Tibial artery (tissue), 4 donors: ENCODE results near the gene CBX2.
A peak's percentile ranks its signal among the peaks of the same experiment; 100 is the strongest.

Source experiments
- DNase-seq, 2 donors: peaks; one replicate each; pipeline ENCODE4 v3.0.0-alpha.2; 2019
- H3K27ac ChIP-seq, 2 donors: fragments of 200-600 bp; sonication (generic) in 1 of 2; 1 replicate in 1 of 2; 2 replicates in 1 of 2; pipeline ENCODE4 v1.5.1; 2018 to 2019; ENCODE audit warnings: mild to moderate bottlenecking in 1 of 2
- H3K27me3 ChIP-seq, 2 donors: fragments of 200-600 bp; sonication (generic) in 1 of 2; one replicate each; pipeline versions ENCODE4 v1.5.1 to v1.6.0; 2016 to 2019
- H3K36me3 ChIP-seq, 3 donors: fragments of 200-600 bp; sonication (generic) in 2 of 3; one replicate each; pipeline ENCODE4 v1.5.1; 2016 to 2019; ENCODE audit warnings: mild to moderate bottlenecking in 2 of 3
- H3K4me1 ChIP-seq, 4 donors: fragments of 200-600 bp; sonication (generic) in 2 of 4; 1 replicate in 3 of 4; 2 replicates in 1 of 4; pipeline ENCODE4 v1.5.1; 2016 to 2019
- H3K4me3 ChIP-seq, 2 donors: fragments of 200-600 bp; sonication (generic) in 1 of 2; 1 replicate in 1 of 2; 2 replicates in 1 of 2; pipeline ENCODE4 v1.5.1; 2018 to 2019; ENCODE audit warnings: mild to moderate bottlenecking in 2 of 2
- H3K9me3 ChIP-seq, 3 donors: fragments of 200-600 bp; sonication (generic) in 1 of 3; one replicate each; pipeline ENCODE4 v1.5.1; 2016 to 2019
- intact Hi-C: fragments of 100-400 bp; cut with DNase I; formaldehyde crosslinking; loops from one replicate; pipeline ENCODE4 v1.15.0; 2023; ENCODE audit warnings: low total_unique reads
- TF ChIP-seq, protein P1 (sequence below), 2 experiments: fragments of 200-600 bp in 1 of 2; fragments of 450-650 bp in 1 of 2; IDR thresholded peaks; one replicate each; pipeline ENCODE4 v1.5.1; 2017 to 2019; ENCODE audit warnings: antibody characterized with exemption in 2 of 2, mild to moderate bottlenecking in 1 of 2, moderate library complexity in 1 of 2

The CBX2 gene

DNA sequence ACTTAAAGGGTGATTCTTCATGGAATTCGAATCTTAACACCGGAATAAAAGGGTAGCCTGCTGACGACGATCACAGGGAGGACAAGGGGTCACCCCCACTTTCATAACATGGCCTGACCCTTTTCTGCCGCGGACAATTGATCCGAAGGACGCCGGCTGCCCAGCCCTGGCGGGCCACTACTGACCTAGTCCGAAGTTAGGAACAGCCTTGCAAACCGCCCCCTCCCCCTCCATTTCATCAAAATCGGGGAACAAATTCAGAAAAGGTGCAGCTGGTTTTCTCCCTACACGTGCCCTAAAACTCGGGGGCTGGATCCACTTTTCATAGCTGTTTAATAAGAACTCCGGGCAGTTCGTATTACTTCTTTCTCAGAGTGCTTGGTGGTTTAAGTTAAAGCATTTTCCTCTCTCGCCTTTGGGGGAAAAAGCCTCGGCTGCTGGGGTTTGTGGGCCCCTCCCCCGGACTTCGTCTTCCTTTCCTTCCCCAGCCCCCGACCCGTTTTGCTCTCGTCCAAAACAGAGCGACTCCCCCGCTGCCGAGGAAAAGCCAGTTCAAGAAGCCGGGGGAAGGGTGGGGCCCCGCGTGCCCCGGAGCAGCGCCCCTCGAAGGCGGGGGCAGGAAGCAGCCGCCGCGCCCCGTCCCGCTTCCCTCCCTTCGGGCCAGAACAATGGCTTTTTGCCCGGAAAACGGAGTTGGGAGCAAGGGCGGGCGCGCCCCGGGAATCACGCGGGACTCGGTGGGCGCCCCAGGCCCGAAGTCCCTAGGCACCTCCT is 641 bp upstream of the CBX2 start:
- DNase-seq, result peak in 1 of 2 donors; percentile 45
- intact Hi-C loops, result no loop called here
- H3K4me3 ChIP-seq, result peak overlapping the region; percentile 43 to 49
- H3K27me3 ChIP-seq, result peaks cover 6 to 96% of the 10 kb centered on the region in 2 donors
- no peaks in the 10 kb centered on the region for H3K36me3 ChIP-seq
- peaks cover 0 to 17% (median 14%) of the 10 kb centered on the region in 4 donors for H3K4me1 ChIP-seq
- TF ChIP-seq, protein P1, sequence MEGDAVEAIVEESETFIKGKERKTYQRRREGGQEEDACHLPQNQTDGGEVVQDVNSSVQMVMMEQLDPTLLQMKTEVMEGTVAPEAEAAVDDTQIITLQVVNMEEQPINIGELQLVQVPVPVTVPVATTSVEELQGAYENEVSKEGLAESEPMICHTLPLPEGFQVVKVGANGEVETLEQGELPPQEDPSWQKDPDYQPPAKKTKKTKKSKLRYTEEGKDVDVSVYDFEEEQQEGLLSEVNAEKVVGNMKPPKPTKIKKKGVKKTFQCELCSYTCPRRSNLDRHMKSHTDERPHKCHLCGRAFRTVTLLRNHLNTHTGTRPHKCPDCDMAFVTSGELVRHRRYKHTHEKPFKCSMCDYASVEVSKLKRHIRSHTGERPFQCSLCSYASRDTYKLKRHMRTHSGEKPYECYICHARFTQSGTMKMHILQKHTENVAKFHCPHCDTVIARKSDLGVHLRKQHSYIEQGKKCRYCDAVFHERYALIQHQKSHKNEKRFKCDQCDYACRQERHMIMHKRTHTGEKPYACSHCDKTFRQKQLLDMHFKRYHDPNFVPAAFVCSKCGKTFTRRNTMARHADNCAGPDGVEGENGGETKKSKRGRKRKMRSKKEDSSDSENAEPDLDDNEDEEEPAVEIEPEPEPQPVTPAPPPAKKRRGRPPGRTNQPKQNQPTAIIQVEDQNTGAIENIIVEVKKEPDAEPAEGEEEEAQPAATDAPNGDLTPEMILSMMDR (IDR thresholded peaks at IDR 0.05), result no peak
- peak overlapping the region in 1 of 2 donors; percentile 16 for H3K27ac ChIP-seq
- no peaks in the 10 kb centered on the region for H3K9me3 ChIP-seq

DNA sequence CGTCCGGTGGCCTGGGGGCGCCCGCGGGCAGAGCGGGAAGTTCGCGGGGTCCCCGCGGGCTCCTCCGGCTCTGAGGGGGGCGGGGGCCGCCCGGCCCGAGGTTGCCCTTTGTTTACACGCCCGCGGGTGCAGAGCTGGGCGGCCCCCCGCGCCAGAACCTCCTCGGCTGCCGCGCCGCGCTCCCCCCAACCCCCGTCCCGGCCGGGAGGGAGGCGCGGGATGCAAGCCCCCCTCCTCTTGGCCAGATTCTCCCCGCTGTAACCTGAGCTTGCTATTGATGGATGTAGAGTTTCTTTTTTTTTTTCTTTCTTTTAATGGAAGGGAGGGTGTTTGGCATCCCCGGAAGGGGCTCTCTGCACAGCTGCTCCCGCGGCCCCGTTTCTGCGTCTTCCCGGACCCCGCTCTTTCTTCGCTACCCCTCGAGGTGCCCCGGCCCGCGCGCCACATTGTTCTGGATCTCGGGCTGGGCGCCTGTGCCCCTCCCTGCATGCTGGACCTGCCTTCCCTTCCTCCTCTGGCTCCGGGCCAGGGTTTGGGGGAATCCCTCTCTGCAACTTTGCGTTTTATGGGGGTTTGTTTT is 646 bp downstream of the CBX2 start:
- intact Hi-C loops, result no loop called here
- TF ChIP-seq, protein P1 (IDR thresholded peaks at IDR 0.05), result no peak
- peaks cover 0 to 17% (median 14%) of the 10 kb centered on the region in 4 donors for H3K4me1 ChIP-seq
- no peak for DNase-seq
- peaks cover 6 to 96% of the 10 kb centered on the region in 2 donors for H3K27me3 ChIP-seq
- H3K27ac ChIP-seq, result no peak overlapping the region
- H3K4me3 ChIP-seq, result peak overlapping the region; percentile 45 to 57
- no peaks in the 10 kb centered on the region for H3K9me3 ChIP-seq
- H3K36me3 ChIP-seq, result no peaks in the 10 kb centered on the region

DNA sequence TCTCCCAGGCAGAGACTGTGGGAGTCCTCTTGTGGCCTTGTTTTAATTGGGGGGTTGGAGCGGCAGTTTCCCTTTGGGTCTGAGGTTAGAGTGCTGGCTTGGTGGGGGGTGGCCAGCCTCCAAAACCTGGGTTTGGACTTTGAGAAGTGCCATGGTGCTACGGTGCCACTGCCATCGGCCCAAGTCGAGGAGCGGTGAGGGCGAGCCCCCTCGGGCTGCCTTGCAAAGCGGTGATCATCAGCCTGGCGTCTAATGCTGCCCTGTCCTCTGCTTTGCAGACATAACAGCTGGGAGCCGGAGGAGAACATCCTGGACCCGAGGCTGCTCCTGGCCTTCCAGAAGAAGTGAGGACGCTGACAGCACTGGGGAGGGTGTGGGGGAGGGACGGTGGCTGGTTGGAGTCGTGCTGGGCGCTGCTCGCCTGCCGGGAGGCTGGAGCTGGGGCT is 1.2 kb downstream of the CBX2 start:
- no peak overlapping the region for H3K27ac ChIP-seq
- DNase-seq, result no peak
- no peak overlapping the region for H3K4me3 ChIP-seq
- peaks cover 0 to 17% (median 14%) of the 10 kb centered on the region in 4 donors for H3K4me1 ChIP-seq
- H3K9me3 ChIP-seq, result no peaks in the 10 kb centered on the region
- TF ChIP-seq, protein P1 (IDR thresholded peaks at IDR 0.05), result no peak
- no peaks in the 10 kb centered on the region for H3K36me3 ChIP-seq
- intact Hi-C loops, result no loop called here
- peaks cover 6 to 96% of the 10 kb centered on the region in 2 donors for H3K27me3 ChIP-seq

DNA sequence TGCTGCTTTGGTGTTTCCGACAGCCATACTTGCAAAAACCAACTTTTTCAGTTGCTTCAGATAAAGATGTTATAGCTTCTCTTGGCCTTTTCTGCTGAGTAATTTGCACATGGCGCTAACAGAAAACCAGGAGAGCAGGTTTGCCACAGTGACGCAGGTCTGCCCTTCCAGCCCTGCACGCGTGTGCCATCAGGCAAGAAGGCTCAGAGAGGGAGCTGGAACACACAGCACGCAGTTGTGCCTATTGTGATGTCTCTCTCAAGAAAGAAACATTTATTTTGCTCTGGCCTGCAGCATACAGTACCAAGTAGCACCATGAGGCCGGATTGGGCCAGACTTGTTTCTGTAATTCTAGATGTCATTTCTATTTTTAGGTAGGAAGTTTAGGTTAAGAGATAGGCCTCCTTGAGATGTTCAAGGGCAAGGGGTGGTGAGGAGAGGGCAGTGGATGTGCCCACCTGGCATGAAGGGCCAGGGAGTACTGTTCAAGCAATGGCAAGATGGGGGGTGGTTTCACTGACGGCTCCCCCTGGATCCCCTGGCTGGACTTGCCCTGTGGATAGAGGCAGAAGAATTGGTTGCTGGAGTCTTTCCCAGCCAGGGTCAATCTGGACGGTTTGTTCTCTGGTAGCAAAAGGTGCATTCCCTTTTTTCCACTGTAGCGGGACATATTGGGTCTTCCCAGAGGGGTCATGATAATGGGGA is 1.9 kb downstream of the CBX2 start:
- H3K27ac ChIP-seq, result no peak overlapping the region
- intact Hi-C loops, result no loop called here

DNA sequence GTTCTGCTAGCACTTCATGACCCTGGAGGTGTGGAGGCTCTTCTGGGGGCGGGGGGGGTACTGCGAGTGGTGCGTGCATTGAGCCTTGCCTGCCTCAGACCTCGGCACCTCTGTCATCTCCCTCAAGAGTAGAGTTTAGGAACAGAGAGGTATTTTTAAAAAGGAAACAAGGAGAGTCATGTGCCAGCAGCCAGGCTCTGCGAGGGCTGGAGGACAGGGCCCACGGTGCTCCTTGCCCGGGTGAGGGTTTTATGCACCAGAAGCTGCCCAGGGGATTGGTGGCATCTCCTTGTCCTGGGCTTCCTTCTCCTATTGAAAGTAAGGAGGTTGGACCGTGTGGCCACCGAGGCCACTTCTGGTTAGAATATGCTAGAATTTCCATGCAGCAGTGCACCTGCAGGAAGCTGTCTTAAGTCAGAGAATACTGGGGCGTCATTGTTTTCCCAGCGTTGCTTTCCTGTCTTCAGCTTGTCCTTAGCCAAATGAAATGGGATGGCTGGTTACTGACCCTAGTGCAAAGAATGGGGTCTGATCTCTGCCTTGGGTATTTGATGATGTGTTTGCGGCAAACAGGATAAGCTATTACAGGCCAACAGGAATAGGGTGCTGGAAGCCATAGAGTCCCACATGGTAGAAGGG is 3.2 kb downstream of the CBX2 start:
- Histone ChIP-seq H3K36me3 (no peaks in the 10 kb centered on the region), H3K4me3 (no peak overlapping the region), H3K27me3 (peaks cover 6 to 97% of the 10 kb centered on the region in 2 donors), H3K4me1 (peaks cover 0 to 17% (median 14%) of the 10 kb centered on the region in 4 donors), H3K27ac (no peak overlapping the region), H3K9me3 (no peaks in the 10 kb centered on the region)
- no peak for DNase-seq
- TF ChIP-seq, protein P1 (IDR thresholded peaks at IDR 0.05), result no peak
- intact Hi-C loops, result no loop called here

More for the DNA sequence above, 1.9 kb downstream of the CBX2 start:
- no peak overlapping the region for H3K4me3 ChIP-seq
- no peaks in the 10 kb centered on the region for H3K9me3 ChIP-seq
- H3K36me3 ChIP-seq, result no peaks in the 10 kb centered on the region
- TF ChIP-seq, protein P1 (IDR thresholded peaks at IDR 0.05), result no peak
- no peak for DNase-seq
- H3K4me1 ChIP-seq, result peaks cover 0 to 17% (median 14%) of the 10 kb centered on the region in 4 donors
- H3K27me3 ChIP-seq, result peaks cover 6 to 96% of the 10 kb centered on the region in 2 donors
